NCI-H524 (cell line): ENCODE data around the gene ICA1L.
"Not testable (repeated sequence)": the region's sequence is repeated elsewhere in the genome, so short reads cannot be mapped to it uniquely, and the experiment has no call there.

Source experiments
- DNase-seq, 2 experiments: peaks; one replicate each; lab custom pipeline; 2025; lab: John Stamatoyannopoulos, UW

Gene ICA1L

GRCh38 chr2:202847693-202848524 is 23.7 kb downstream of the ICA1L start:
- DNase-seq = no peak

DNA sequence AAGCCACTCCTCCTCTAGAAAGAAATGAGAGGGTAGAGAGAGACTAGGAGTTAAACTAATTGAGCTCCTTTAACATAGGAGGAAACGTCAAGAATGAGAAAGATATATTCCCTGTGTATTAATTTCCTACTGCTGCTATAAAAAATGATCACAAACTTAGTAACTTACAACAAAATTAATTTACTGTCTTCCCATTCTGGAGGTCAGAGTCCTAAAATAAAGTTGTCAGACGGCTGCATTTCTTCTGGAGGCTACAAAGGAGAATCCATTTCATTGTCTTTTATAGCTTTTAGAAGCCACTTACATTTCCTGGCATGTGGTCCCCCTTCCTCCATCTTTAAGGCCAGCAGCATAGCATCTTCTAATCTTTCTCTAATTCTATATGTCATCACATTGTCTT is 26.9 kb downstream of the ICA1L start:
- no peak for DNase-seq

GRCh38 chr2:202842690-202843089 is 28.9 kb downstream of the ICA1L start:
- no peak for DNase-seq

DNA sequence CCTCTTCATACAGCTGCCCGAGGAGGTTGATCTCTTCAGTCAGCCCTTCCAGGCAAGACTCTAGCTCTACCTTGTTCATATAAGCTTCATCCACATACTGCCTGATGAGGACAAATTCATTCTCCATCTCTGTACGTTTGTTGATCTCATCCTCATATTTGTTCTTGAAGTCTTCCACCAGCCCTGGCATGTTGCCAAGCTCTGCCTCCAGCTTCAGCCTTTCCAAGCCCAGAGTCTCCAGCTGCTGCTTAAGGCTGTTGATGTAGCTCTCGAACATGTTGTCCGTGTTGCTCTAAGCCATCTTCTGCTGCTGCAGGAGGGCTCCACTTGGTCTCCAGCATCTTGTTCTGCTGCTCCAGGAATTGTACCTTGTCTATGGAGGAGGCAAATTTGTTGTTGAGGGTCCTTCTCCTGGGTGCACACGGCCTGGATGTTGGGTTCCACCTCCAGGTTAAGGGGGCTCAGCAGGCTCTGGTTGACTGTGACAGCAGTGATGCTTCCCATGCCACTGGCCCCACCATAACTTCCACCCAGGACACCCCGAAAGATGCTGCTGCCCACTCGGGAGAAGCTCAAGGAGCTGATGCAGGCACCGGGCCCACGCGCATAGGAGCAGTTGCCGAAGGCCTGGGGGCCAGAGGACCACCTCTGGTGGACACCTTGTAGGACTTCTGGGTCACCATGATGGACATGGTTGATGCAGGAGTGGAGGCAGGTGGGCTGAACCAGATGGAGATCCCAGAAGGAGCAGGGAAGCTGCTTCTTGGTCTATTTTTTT is 30.3 kb downstream of the ICA1L start:
- no peak for DNase-seq

GRCh38 chr2:202831242-202832220 is 40.0 kb downstream of the ICA1L start:
- peak; percentile 61 to 78 for DNase-seq

DNA sequence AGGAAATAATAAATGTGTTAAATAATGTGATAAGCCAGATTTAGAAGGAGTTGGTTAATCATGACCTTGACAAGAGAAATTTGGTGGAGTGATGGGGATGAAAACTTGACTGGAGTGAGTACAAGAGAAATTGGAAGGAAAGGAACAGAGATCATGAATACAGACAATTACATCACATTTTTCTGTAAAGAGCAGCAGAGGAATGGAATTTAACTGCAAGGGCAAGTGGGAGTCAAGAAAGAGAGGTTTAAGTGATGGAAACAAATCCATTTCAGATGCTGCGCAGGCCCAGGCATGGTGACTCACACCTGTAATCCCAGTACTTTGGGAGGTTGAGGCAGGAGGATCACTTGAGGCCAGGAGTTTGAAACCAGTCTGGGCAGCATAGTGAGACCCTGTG is 46.7 kb downstream of the ICA1L start:
- no peak for DNase-seq

DNA sequence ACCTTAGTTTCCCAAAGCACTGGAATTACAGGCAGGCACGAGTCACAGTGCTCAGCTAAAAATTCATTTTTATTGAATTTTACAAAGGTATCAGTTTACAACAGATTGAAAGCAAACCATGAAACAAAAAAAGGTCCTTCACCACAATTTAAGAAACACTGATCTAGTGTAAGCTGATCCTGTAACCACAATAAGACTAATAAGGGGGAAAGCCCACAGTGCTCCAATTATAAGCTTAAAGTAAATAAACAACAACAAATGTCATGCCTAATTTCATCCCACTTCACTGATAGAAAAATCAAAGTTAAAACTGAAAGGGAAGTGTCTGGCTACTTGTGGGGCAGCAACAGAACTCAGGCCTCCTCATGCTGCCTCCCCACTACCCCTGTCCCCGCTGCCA is 49.2 kb downstream of the ICA1L start:
- DNase-seq = no peak

DNA sequence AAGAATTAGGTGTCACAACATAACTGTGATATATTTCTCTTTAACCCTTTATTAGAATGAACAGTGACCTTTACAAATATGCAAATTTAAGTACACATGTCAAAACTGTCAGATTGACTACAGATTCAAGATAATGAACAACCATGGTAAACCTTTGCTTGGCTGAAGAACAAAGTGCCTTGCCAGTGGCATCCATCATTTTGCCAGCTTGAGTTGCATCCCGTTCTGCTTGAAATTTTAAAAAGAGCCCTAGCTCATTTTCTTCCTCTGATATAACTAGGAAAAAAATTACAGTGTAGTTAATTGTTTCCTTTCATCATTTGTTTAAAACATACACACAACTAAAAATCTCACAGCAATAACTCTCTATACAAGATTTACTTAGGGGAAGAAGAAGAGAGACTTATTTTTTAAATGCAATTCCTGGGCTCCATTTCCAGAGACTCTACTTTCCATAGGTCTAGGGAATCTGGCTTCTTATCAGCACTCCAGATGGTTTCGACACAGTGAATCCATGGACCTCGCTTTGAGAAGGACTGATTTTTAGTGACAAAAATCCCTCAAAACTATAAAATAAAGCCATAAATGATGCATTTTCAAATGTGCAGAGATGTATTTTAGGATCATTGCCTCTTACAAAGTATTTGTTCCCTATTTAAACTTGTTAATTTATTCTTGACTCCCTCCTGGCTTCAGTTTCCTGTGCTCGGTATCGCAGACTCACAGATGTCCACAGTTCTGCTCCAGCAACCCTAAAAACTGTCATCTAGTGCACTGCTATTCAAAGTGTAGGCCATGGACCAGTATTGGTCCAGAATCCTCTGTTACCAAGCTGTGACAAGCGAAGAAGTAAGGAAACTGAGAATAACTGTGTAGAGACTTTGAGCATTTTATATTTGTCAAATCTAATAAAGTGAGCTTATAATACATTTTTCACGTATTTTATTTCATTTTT is 50.1 kb downstream of the ICA1L start:
- peak in 1 of 2 experiments; percentile 9 for DNase-seq

GRCh38 chr2:202818321-202818720 is 53.2 kb downstream of the ICA1L start:
- no peak for DNase-seq

DNA sequence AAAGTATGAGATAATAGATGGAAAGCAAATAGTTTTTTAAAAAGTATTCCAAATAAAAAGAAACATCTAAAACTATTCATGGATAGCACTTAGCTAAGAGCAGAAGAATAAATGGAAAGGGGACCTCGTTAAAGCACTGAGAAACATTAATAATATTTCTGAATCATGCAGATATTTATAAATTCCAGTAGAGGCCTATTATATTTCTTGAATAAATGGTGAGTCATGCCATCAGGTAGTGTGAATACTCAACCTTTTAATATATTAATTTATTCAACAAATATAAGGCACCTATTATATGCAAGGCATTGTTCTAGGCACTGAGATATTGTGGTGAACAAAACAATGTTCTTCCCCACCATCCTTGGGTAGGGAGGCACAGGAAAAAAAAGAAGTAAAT is 53.8 kb downstream of the ICA1L start:
- no peak for DNase-seq

- no peak for DNase-seq
These were observed 55.8 kb downstream of the ICA1L start for GRCh38 chr2:202815548-202816360.

DNA sequence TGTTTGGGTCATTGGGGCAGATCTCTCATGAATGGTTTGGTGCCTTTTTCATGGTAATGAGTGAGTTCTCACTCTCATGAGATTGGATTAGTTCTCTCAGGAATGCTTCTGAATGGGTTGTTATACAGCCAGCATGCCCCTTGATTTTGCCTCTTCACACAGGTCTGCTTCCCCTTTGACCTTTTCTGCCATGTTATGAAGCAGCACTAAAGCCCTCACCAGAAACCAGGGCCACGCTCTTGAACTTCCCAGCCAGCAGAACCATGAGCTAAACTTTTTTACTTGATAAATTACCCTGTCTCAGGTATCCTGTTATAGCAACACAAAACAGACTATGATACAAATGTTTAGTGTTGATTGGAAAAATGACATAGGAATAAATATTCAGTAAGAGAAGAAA is 57.3 kb downstream of the ICA1L start:
- no peak for DNase-seq

DNA sequence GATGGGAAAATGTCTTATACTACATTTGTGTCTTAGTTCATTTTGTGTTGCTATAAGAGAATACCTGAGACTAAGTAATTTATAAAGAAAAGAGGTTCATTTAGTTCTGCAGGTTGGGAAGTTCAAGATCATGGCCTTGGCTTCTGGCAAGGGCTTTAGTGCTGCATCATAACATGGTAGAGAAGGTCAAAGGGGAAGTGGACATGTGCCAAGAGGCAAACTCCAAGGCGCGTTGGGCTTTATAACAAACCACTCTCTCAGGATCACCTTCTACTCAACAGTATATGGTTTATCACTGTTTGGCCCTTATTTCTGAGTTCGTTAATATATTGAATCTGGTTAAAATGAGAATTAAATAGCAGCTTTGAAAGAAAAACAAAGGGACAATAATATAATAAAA is 58.2 kb downstream of the ICA1L start:
- no peak for DNase-seq

GRCh38 chr2:202808754-202809153 is 62.8 kb downstream of the ICA1L start:
- DNase-seq = no peak

DNA sequence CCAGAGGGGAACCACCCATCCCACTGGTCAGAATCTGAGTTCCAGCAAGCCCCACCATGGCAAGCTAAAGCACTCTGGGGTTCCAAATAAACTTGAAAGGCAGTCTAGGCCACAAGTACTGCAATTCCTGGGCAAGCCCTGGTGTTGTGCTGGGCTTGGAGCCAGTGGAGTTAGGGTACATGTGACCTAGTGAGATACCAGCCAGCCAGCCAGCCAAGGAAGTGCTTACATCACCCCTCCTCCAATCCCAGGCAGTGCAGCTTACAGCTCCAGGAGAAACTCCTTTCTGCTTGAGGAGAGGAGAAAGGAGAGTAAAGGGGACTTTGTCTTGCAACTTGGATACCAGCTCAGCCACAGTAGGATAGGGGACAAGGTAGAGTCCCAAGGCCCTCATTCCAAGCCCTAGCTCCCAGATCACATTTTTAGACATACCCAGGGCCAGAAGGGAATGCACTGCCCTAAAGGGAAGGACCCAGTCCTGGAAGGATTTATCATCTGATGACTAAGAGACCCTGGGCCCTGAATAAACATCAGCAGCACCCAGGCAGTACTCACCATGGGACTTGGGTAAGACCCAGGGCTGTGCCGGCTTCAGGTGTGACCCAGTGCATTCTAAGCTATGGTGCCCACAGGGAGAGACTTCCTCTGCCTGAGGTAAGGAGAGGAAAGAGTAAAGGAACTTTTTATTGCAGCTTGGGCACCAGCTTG is 64.0 kb downstream of the ICA1L start:
- not testable (repeated sequence) for DNase-seq

DNA sequence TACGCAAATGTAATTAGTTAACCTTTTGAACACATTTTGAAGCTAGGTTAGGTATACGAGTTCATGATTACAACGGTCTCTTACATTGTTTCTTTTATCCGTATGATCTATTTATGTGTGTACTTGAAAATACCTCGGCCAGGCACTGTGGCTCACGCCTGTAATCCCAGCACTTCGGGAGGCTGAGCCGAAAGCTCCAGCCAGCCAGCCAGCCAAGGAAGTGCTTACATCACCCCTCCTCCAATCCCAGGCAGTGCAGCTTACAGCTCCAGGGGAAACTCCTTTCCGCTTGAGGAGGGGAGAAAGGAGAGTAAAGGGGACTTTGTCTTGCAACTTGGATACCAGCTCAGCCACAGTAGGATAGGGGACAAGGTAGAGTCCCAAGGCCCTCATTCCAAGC is 65.7 kb downstream of the ICA1L start:
- not testable (repeated sequence) for DNase-seq

DNA sequence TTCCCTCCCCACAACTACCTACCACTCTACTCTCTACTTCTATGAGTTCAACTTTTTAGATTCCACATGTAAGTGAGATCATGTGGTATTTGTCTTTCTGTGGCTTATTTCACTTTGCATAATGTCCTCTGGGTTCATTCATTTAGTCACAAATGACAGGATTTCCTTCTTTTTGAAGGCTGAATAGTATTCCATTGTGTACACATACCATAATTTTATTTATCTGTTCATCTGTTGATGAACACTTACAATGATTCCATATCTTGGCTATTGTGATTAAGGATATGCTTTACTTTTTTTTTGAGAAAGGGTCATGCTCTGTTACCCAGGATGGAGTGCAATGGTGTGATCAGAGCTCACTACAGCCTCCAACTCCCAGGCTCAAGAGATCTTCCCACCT is 73.6 kb downstream of the ICA1L start:
- no peak for DNase-seq

GRCh38 chr2:202790676-202791075 is 80.9 kb downstream of the ICA1L start:
- no peak for DNase-seq

DNA sequence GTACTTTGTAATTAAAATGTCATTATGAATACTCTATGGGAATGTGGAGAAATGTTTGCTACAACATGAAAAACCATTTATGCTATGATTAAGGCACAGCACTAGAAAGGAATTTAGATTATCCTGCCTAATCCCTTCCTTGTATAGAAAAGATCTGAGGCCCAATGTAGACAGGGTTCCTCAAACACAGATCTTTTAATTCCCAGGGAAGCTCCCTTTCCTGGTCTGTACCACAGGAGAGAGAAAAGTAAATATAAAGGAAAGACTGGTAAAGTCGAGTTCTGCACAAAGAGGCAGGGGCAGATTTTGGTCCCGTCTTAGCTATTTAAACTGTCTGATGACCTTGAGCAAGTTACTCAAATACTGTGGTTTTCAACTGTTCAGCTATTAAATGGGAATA is 84.7 kb downstream of the ICA1L start:
- DNase-seq = no peak
